ENCODE data around the gene PRR36.

- TF ChIP-seq POLR2A (IDR thresholded peaks at IDR 0.05) (no peak), CTCF (IDR thresholded peaks at IDR 0.05) (no peak), EP300 (IDR thresholded peaks at IDR 0.05) (no peak)
These were observed 26.5 kb downstream of the PRR36 start for GRCh38 chr19:7847664-7848063.

Measured in sigmoid colon (tissue), 4 donors.